Measurements from ENCODE around the gene RRP8. TPM values are rescaled to one million over a fixed set of nuclear protein-coding genes. Genes with fewer than 3 reads are reported as not detected.

RRP8 gene
- total and polyA plus RNA-seq, 2 experiments from 2014 or later, result 27.3 to 32.6 TPM

DNA sequence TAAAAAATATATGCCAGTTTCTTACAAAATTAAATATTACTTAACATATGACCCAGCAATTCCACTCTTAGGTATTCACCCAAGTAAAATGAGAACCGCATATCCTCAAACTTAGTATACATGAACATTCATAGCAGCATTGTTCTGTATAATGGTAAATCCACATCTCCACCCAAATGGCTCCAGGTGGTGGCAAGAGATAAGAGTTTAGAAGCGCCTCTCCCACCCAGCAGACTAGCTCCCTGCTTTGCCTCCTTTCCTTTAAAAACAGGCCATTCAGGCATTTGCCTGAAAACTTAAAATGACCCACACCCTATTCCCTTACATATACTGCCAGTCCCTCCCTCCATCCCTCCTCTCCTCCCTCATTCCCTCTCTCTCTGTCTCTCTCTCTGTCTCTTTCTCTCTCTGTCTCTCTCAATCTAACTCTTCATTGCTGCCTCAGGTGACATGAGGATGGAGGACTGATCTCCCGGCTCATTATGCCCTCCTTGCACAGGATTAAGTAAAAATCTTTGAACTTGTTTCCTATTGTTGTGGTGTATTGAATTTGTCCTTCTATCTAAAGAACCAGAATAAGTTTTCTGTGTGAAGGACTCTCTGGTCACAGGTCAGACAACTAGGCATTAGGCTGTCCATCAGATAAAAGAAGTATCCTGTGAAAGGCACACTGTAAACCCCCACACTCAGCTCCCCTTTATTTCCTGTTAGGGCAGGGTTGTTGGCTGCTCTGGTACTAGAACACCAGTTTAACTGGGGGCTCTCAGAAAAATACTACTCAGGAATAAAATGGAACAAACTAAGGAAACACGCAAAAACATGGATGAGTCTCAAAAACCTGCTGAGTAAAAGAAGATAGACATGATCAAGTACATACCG is 48.3 kb downstream of the RRP8 start:
- Histone ChIP-seq H3K36me3 (no peaks in the 10 kb centered on the region), H3K4me1 (ENCODE audit: low read depth) (no peaks in the 10 kb centered on the region), H3K27ac (no peak overlapping the region), H3K9me3 (ENCODE audit: low read depth) (no peaks in the 10 kb centered on the region), H3K4me3 (no peak overlapping the region), H3K27me3 (no peaks in the 10 kb centered on the region)
- TF ChIP-seq, protein P1, sequence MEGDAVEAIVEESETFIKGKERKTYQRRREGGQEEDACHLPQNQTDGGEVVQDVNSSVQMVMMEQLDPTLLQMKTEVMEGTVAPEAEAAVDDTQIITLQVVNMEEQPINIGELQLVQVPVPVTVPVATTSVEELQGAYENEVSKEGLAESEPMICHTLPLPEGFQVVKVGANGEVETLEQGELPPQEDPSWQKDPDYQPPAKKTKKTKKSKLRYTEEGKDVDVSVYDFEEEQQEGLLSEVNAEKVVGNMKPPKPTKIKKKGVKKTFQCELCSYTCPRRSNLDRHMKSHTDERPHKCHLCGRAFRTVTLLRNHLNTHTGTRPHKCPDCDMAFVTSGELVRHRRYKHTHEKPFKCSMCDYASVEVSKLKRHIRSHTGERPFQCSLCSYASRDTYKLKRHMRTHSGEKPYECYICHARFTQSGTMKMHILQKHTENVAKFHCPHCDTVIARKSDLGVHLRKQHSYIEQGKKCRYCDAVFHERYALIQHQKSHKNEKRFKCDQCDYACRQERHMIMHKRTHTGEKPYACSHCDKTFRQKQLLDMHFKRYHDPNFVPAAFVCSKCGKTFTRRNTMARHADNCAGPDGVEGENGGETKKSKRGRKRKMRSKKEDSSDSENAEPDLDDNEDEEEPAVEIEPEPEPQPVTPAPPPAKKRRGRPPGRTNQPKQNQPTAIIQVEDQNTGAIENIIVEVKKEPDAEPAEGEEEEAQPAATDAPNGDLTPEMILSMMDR (IDR thresholded peaks at IDR 0.05; ENCODE audit: low read depth, low read length), result no peak
- no peak for DNase-seq (ENCODE audit: low read depth in 1 of 2, low spot score in 1 of 2)

DNA sequence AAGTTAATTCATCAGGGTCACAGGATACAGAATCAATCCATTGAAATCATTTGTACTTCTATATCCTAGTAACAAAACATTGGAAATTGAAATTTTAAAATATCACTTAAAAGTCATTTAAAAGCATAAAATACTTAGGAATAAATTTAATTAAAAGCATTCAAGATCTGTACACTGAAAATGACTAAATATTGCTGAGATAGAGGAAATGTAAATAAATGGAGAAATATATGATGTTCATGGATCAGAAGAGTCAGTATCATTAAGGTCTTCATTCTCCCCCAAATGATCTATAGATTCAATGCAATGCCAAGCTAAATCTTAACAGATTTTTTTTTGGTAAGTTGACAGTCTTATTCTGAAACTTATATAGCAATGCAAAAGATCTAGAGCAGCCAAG is 49.8 kb downstream of the RRP8 start:
- H3K27me3 ChIP-seq, result no peaks in the 10 kb centered on the region
- TF ChIP-seq, protein P1 (IDR thresholded peaks at IDR 0.05; ENCODE audit: low read depth, low read length), result no peak
- no peaks in the 10 kb centered on the region for H3K4me1 ChIP-seq (ENCODE audit: low read depth)
- H3K36me3 ChIP-seq, result no peaks in the 10 kb centered on the region
- no peak overlapping the region for H3K4me3 ChIP-seq
- H3K27ac ChIP-seq, result no peak overlapping the region
- no peaks in the 10 kb centered on the region for H3K9me3 ChIP-seq (ENCODE audit: low read depth)
- DNase-seq (ENCODE audit: low read depth in 1 of 2, low spot score in 1 of 2), result no peak

DNA sequence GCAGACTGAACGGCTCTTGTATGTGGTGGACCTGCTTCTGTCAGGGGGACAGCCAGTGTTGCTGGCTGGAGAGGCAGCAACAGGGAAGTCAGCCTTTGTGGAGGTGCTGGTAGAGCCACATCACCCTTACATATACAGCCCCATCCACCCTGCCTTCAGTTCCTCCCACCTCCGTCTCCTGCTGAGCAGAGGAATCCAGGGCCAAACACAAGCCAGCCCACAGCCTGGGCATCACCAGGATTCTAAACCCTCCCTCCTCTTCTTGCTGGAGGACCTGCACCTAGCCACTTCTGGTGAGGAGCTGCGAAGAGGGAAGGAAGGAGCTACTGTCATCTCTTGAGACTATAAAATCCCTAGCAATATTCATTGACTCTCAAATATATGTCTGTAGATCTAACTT is 54.8 kb downstream of the RRP8 start:
- Histone ChIP-seq H3K27me3 (no peaks in the 10 kb centered on the region), H3K27ac (no peak overlapping the region), H3K36me3 (no peaks in the 10 kb centered on the region), H3K9me3 (ENCODE audit: low read depth) (no peaks in the 10 kb centered on the region), H3K4me3 (no peak overlapping the region), H3K4me1 (ENCODE audit: low read depth) (no peaks in the 10 kb centered on the region)
- TF ChIP-seq, protein P1 (IDR thresholded peaks at IDR 0.05; ENCODE audit: low read depth, low read length), result no peak
- DNase-seq (ENCODE audit: low read depth in 1 of 2, low spot score in 1 of 2), result no peak

DNA sequence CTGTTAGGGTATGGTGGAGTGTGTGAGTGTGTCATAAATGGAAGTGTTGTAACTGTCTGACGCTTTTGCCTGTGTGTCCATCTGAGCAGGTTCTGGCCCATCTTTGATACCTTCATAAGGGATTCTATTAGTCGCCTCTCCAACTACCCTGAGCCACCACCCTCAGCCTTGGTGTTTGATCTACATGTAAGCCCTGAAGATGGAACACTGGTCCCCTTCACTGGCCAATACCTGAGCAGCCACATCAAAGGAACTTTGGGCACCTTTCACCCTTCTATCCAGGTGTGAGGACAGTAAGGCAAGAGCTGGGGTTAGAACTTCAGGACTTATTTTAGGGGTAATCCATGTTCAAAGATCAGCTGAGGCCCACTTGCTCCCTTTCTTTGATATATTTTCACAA is 55.3 kb downstream of the RRP8 start:
- Histone ChIP-seq H3K4me1 (ENCODE audit: low read depth) (no peaks in the 10 kb centered on the region), H3K4me3 (no peak overlapping the region), H3K27ac (no peak overlapping the region), H3K9me3 (ENCODE audit: low read depth) (no peaks in the 10 kb centered on the region), H3K27me3 (no peaks in the 10 kb centered on the region), H3K36me3 (no peaks in the 10 kb centered on the region)
- DNase-seq (ENCODE audit: low read depth in 1 of 2, low spot score in 1 of 2), result no peak
- TF ChIP-seq, protein P1 (IDR thresholded peaks at IDR 0.05; ENCODE audit: low read depth, low read length), result no peak

DNA sequence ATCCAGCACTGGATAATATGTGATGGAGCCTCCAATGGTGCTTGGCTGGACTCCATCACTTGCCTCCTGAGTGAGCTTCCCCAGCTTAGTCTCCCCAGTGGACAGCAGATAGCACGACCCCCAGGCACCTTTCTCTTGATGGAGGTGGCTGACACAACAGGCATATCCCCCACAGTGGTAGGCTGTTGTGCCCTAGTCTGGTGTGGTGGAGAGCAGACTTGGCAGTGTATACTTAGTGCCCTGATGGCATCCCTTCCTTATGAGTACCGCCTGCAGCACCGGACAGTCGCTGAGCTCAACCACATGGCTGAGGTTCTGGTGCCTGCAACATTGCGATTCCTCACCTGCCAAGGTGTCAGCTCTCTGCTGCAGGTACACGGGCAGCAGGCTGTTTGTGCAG is 56.2 kb downstream of the RRP8 start:
- Histone ChIP-seq H3K27me3 (no peaks in the 10 kb centered on the region), H3K4me1 (ENCODE audit: low read depth) (no peaks in the 10 kb centered on the region), H3K27ac (no peak overlapping the region), H3K9me3 (ENCODE audit: low read depth) (no peaks in the 10 kb centered on the region), H3K4me3 (no peak overlapping the region), H3K36me3 (no peaks in the 10 kb centered on the region)
- DNase-seq (ENCODE audit: low read depth in 1 of 2, low spot score in 1 of 2), result no peak
- TF ChIP-seq, protein P1 (IDR thresholded peaks at IDR 0.05; ENCODE audit: low read depth, low read length), result no peak
